Astrocyte of the spinal cord (primary cell): ENCODE data around the gene SEMA6B.
A peak's percentile ranks its signal among the peaks of the same experiment; 100 is the strongest.

Experiments
- DNase-seq: peaks from one replicate; pipeline ENCODE4 v3.0.0; 2011; ENCODE audit warnings: low read depth, low spot score
- H3K4me3 ChIP-seq: 2 replicates; pipeline ENCODE4 v1.5.1; 2011; ENCODE audit warnings: low read depth, mild to moderate bottlenecking, low read length, moderate library complexity
- CTCF ChIP-seq: IDR thresholded peaks from 2 replicates; pipeline ENCODE4 v1.5.1; 2012; ENCODE audit warnings: low read depth, mild to moderate bottlenecking, low read length, inconsistent platforms
- in situ Hi-C: cut with HindIII; loops from 2 replicates; pipeline ENCODE4 v1.10.0; 2017; ENCODE audit warnings: low sequenced_read_pairs

Gene SEMA6B

GRCh38 chr19:4579389-4579788 is 19.9 kb upstream of the SEMA6B start:
- DNase-seq, result no peak
- in situ Hi-C loops, result no loop called here
- no peak overlapping the region for H3K4me3 ChIP-seq
- TF ChIP-seq CTCF, result no peak

GRCh38 chr19:4578552-4579248 is 19.2 kb upstream of the SEMA6B start:
- no peak for TF ChIP-seq CTCF
- no peak for DNase-seq
- H3K4me3 ChIP-seq, result no peak overlapping the region
- in situ Hi-C loops, result no loop called here

GRCh38 chr19:4577020-4577782 is 17.7 kb upstream of the SEMA6B start:
- no peak for TF ChIP-seq CTCF
- no peak overlapping the region for H3K4me3 ChIP-seq
- in situ Hi-C loops, result no loop called here
- peak; percentile 15 for DNase-seq

- H3K4me3 ChIP-seq, result no peak overlapping the region
- in situ Hi-C loops, result no loop called here
- peak; percentile 82 for TF ChIP-seq CTCF
- DNase-seq, result peak; percentile 38
These were observed 16.8 kb upstream of the SEMA6B start for GRCh38 chr19:4576016-4576933.

- in situ Hi-C loops, result no loop called here
- DNase-seq, result peak; percentile 91
- H3K4me3 ChIP-seq, result no peak overlapping the region
- no peak for TF ChIP-seq CTCF
These were observed 16.0 kb upstream of the SEMA6B start for GRCh38 chr19:4575267-4576015.

- no peak for TF ChIP-seq CTCF
- H3K4me3 ChIP-seq, result no peak overlapping the region
- in situ Hi-C loops, result no loop called here
- DNase-seq, result no peak
These were observed 14.2 kb upstream of the SEMA6B start for GRCh38 chr19:4573682-4574081.
